GM18526 (cell line): ENCODE results near the gene ZNF319.

Experiments
- POLR2A ChIP-seq: IDR thresholded peaks from 3 replicates; pipeline ENCODE4 v1.6.1; 2011; ENCODE audit not compliant: insufficient read length; ENCODE audit errors: extremely low read depth

ZNF319 gene

DNA sequence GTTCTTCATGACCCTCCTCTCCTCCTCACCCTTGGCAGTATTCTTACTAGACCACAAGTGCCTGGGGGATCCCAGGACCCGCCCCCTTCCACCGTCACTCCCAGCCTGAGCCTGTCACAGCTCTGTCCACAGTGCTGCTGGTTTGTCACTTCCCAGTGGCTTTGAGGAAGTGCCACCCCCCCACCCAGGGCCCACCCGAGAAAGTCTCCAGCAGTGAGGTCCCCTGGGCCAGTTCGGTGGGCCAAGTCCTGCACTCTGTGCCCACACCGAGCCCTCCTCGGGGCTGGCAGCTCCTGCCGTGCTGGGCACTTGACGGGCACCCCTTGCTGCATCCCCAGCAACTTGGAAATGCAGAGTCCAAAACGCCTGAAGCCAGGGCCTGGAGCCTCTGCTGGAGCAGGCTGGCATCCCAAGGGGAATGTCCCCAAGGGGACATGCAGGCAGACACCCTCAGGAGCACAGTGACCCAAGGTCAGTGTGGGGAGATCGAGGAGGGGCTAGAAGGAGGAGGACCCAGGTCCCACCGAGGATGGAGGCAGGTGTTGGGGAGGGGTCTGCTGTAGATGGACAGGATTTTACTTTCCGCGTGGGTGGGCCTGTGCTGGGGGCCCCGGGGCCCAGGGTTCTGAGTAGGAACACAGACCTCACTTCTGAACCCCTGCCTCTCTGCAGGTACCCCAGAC lies 40.6 kb upstream of the ZNF319 start:
- no peak for TF ChIP-seq POLR2A

DNA sequence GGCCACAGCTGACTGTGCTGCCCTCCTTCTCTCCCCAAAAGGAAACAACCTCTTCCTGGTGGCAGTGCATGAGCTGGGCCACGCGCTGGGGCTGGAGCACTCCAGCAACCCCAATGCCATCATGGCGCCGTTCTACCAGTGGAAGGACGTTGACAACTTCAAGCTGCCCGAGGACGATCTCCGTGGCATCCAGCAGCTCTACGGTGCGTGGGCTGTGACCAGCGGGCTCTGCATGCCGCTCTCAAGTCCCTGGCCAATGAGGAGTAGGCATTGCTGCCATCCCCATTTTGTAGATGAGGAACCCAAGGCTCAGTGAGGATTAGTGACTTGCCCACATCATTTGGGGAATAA lies 40.0 kb upstream of the ZNF319 start:
- no peak for TF ChIP-seq POLR2A

DNA sequence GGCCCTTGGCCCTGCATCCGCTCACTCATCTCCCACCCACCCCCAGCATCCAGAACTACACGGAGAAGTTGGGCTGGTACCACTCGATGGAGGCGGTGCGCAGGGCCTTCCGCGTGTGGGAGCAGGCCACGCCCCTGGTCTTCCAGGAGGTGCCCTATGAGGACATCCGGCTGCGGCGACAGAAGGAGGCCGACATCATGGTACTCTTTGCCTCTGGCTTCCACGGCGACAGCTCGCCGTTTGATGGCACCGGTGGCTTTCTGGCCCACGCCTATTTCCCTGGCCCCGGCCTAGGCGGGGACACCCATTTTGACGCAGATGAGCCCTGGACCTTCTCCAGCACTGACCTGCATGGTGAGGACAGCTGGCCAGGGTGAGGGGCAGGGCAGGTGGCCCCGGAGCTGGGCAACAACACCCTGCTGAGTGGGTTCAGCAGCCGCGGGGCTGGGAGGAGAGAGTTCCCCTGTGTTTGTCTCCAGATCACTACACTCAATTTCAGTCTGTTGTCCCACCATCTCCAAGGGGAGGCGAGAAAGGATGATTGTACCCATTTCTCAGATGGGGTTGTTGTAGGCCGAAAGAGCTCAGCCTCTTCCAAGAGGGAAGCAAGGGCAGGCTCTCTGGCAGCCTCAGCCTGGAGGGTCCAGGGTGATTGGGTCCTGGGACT lies 39.5 kb upstream of the ZNF319 start:
- no peak for TF ChIP-seq POLR2A

DNA sequence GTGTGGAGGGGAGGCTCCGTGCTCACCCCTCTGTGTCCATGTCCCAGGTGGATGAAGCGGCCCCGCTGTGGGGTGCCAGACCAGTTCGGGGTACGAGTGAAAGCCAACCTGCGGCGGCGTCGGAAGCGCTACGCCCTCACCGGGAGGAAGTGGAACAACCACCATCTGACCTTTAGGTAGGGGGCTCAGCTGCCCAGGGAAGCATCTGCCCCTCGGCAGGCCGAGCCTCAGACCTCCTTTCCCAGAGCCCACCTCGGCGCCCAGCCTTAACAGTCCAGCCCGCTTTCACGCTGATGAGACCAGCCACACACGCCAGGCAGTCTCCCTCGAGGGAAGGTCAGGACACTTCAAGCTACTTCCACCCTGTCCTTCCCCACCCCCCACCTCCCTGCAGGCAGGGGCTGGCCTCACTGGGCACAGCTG lies 37.8 kb upstream of the ZNF319 start:
- TF ChIP-seq POLR2A = no peak

DNA sequence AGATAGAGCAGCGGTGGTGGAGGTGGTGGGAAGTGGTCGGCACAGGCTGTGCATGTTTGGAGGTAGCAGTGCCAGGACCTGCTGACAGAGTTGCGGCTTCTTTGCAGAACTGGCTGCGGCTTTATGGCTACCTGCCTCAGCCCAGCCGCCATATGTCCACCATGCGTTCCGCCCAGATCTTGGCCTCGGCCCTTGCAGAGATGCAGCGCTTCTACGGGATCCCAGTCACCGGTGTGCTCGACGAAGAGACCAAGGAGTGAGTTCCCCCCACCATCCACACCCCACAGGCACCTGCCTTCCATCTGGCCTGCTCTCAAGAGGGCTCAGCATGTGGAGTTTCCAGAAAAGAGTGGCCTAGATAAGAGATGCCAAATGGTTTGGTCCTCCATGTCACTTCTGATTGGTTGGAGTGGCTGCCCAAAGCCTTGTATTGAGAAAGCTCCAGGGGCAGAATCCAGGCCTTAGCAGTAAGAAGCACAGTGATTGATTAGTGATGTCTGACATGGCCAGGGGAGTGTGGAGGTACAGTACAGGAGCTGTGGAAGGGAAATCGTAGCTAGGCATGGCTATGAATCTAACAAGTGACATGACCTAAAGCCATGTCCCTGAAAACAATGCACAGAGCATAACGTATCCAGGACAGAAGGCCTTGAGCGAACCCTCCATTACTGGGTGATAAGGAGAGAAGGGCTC lies 37.0 kb upstream of the ZNF319 start:
- no peak for TF ChIP-seq POLR2A

DNA sequence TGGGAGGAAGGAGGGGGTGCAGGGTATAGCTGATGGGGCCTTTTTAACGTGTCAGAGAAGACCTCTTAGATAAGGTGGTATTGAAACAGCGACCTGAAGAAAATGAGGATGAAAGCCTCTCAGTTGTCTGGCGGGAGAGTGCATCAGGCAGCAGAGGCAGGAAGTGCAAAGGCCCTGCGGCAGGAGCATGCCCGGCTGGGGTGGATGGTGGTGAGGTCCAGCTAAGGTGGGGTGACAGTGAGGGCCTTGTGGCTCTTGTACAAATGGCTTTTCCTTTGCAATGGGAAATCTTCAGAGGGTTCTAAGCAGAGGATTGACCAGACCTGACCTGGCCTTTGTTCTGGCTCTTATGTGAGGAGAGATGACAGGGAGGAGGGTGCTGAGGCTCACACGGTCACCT lies 36.5 kb upstream of the ZNF319 start:
- no peak for TF ChIP-seq POLR2A

DNA sequence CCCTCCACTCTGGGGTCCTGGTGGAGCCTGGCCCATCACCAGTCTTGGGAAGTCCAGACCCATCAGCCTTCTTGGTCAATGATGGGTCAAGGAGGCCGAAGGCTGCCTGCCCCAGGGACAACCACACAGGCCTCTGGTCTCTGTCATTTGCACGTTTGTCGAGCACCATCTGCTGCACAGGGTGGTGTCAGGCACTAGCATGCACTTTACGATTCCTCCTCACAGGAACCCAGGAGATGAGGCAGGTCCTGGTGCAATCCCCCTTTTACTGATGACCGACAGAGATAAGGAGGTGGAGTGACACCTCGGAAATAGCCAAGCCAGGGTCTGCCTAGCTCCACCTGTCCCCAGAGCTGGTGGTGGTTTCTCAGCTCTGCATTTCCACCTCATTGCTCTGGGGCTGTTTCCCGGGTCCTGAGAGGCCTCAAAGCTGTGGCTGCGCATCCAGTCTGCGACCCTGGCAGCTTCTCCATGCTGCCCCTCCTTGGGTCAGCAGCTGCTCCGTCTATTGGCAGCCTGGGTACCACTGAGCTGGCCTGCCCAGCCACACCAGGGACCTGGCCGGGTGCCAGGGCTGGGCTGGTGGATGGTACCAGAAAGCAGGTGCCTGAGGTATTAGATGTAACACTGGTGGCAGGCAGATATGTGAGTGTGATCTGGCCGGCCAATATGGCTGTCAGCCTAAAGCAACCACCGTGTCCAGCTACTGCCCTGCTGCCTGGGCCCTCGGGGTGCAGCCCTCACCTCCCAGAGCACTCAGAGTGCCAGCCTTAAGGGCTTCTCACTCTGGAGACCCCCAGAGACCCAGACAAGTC lies 35.1 kb upstream of the ZNF319 start:
- no peak for TF ChIP-seq POLR2A

DNA sequence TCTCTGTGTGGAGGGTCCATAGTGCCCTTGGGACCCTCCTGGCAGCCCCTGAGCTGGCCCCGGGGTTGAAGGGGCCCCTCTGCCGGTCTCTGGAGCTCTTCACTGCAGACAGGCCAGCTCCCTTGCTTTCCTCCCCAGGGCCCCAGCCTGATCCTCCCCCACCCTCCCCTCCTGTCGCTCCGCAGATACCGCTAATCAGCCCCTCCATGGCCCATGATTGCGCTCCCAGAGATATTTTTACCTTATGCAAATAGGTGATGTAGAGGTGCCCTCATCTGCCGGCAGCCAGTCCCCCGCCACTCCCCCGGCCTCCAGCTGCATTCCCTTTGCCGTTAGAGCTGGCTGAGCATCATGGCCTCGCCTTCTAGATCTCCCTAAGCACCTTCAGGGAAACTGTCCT lies 34.3 kb upstream of the ZNF319 start:
- no peak for TF ChIP-seq POLR2A

DNA sequence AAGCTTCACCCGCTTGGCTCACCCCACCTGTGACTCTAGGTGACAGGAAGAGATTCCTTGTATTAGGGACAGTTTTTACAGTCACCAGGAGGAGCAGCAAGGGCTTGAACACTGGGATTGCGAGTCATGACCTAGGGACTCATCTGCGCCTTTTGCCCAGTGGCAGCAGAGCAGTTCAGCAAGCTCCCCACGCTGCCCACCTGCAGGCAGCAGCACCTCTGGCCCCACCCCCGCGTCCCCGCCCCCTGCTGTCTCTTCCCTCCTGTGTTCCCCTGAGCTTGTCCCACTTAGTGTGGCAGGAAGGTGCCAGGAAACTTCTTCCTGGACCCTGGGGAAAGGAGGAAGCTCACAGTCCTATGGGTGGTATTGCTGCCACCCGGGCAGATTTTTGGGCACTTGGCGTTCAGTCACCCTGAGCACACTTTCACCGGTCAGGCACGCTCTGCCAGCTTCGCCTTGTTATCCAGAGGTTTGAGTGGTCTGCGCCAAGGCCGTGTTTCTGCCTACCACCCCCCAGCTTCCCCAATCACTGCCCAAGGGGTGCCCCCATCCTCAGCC lies 33.7 kb upstream of the ZNF319 start:
- no peak for TF ChIP-seq POLR2A

DNA sequence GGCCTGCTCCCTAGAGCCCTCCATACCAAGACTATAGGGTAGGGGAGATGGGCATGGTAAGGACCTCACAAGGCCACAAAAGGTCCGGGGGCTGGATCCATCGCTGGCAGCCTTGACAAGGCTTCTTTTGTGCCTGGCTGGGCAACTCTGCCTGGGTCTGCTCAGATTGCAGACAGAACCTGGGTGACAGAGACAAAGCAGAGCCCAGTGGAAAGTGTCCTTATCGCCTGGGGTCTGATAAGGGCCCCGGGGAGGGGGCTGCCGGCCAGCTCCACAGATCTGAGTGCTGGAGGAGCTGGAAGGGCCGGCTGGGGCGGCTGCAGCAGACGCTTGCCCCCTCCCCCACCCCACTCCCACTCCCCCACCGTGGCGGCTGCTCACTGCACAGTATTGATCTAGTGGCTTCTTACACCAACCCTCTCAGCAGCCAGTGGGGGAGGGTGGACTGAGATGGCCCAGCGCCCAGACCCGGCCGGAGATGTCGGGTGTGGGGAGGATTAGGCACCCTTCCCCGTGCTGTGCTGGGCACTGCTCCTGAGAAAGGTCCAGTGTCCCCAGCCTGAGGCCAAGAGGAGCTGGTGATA lies 32.3 kb upstream of the ZNF319 start:
- no peak for TF ChIP-seq POLR2A

DNA sequence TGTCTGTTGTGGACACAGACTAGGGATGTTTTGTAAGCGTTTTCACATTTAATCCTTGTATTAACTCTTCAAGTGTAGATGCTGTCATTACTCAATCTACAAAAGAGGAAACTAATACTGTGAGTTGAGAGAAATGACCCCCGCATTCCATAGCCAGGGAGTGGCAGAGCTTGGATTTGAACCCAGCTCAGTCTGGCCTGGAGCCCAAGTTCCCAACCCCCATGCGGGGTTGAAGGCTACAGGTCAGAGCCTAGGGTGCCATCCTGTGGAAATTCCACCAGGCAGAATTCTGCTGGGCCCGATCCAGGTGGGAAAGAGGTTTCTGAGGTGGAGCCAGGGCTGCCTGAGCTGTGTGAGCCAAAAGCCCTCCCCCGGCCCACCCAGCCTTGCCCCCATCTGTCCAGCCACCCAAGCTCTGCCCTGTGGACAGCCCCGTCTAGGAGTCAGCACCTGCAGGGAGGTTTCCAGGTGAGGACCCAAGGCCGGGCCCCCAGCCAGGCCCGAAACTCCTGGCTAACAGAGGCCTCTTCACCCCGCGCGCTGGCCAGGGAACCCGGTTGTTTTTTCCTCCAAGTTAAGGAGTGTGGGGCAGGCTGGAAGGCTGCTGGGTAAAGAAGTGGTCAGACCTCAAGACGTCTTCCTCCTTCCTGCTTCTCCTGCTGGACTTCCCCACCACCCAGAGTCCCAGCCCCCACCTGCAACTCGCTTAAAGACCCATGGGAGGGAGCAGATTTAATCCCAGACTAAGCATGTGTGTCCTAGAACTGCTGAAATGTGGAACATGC lies 30.7 kb upstream of the ZNF319 start:
- no peak for TF ChIP-seq POLR2A

DNA sequence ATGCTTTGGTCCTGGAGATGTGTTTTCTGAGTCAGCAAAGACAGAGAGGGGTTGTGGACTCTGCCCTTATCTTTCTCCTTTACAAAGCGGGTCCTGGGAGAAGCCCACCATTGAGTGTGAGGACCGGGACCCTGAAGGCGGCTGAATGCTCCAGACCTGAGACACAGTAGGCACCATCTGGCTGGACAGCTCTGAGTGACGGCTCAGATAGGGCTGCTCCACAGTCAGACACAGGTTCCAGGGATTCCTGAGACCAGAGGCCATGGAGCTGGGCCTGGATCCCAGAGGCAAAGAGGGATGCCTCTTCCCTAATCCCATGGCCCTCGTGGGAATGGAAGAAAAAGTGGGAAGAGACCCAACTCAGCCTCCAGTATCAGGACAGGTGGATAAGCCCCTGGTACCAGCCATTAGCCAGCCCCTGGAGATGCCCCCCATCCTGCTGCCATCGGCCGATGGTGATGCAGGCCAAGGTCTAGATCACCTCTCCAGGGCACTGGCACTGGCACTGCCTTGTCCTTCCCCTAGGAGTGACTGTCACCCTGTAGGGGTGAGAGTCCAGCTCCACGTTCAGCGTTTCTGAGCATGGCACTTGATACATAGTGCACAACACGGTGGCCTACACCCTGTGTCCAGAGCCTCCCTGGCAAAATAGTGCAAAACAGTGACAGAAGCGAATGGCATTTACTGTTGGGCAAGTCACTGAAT lies 29.8 kb upstream of the ZNF319 start:
- no peak for TF ChIP-seq POLR2A

DNA sequence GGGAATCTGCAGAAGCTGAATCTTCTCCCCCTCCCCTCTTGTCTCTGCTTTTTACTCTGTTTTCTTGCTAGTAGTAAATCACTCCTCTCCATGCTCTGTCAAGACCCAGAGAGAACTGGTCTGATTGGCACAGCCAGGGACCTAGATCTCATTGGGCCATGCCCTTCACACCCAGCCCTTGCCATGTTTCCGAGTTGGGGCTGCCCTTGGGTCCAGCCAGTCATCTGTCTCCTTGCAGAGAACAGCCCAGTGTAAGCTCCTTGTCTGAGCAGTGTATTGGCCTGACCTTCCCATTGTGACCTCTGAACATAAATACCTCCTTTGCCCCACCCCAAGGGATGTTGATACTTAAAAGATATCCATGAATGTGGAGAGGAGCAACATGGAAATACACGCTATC lies 28.9 kb upstream of the ZNF319 start:
- TF ChIP-seq POLR2A = no peak
